Tibial nerve (tissue), 4 donors: Measurements from ENCODE around the gene ITGA11.

Source experiments
- EP300 ChIP-seq, 2 donors: sonication (generic); formaldehyde crosslinking; IDR thresholded peaks; one replicate each; pipeline ENCODE4 v1.6.1; 2017; ENCODE audit warnings: antibody characterized with exemption in 2 of 2, mild to moderate bottlenecking in 1 of 2
- POLR2A ChIP-seq, 2 donors: fragments of 450-650 bp; IDR thresholded peaks; one replicate each; pipeline ENCODE4 v1.6.1; 2017; ENCODE audit warnings: antibody characterized with exemption in 2 of 2, mild to moderate bottlenecking in 2 of 2, moderate library complexity in 2 of 2
- TF ChIP-seq, protein P1 (sequence below), 5 experiments: fragments of 200-600 bp in 3 of 5; fragments of 450-650 bp in 2 of 5; sonication (generic) in 3 of 5; IDR thresholded peaks; one replicate each; pipeline ENCODE4 v1.5.1; 2016 to 2019; ENCODE audit warnings: antibody characterized with exemption in 5 of 5, mild to moderate bottlenecking in 3 of 5, moderate library complexity in 2 of 5

DNA sequence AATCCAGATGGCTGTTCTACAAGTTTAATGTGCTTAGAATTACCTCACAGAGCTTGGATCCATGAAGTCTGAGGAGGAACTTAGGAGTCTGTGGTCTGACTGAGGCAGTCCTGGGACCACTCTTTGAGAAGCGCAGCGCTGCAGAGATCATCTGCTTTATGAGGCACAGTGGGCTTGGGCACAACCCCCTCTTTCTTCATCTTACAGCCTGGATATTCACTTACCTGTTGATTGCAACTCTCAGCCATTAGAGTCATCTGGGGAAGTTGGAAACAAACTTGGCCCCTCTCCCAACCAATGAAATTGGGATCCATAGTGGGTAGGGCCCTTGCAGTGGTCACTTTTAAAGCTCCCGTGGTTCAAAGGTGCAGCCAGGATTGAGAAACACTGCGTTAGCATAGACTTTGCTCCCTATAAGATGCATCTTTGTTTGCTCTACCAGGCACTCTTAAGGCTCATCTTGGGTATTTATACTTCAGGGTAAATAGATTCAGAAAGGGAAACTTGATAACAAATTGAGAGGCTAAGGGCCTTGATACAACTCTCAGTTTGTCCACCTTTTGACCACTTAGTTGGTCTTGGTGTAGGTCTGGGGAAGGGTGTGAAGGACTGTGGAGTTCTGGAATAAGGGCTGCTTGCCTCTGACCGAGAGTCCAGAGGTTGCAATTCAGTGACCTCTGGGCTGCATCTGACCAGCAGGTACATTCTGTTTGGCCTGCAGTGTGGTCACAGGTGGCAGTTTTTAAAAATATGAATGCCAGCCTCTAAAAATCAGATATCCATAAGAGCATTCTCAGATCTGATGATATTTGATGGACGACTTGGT lies 131.6 kb downstream of the ITGA11 start:
- TF ChIP-seq, protein P1, sequence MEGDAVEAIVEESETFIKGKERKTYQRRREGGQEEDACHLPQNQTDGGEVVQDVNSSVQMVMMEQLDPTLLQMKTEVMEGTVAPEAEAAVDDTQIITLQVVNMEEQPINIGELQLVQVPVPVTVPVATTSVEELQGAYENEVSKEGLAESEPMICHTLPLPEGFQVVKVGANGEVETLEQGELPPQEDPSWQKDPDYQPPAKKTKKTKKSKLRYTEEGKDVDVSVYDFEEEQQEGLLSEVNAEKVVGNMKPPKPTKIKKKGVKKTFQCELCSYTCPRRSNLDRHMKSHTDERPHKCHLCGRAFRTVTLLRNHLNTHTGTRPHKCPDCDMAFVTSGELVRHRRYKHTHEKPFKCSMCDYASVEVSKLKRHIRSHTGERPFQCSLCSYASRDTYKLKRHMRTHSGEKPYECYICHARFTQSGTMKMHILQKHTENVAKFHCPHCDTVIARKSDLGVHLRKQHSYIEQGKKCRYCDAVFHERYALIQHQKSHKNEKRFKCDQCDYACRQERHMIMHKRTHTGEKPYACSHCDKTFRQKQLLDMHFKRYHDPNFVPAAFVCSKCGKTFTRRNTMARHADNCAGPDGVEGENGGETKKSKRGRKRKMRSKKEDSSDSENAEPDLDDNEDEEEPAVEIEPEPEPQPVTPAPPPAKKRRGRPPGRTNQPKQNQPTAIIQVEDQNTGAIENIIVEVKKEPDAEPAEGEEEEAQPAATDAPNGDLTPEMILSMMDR (IDR thresholded peaks at IDR 0.05) = no peak
- TF ChIP-seq EP300 (IDR thresholded peaks at IDR 0.05) = no peak
- TF ChIP-seq POLR2A (IDR thresholded peaks at IDR 0.05) = no peak
